ENCODE data around the gene RHBDF2.

Gene RHBDF2

DNA sequence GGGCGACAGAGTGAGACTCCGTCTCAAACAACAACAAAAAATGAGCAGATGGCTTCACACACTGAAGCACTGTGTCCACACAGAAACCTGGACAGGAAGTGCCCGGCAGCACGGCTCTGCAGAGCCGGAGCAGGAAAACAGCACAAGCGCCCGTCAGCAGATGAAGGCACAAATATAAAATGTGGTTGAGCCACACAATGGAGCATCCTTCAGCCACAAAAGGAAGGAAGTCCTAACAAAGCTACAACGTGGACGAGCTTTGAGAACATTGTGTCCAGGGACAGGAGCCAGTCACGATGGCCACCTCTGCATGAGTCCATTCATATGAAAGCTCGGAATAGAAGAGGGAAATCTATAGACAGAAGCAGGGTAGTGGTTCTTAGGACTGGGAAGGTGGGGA, 15.7 kb downstream of the RHBDF2 start:
- DNase-seq (ENCODE audit: low read depth) = no peak
- no peak overlapping the region for H3K4me3 ChIP-seq (ENCODE audit: low read depth, low read length)
- TF ChIP-seq, protein P1, sequence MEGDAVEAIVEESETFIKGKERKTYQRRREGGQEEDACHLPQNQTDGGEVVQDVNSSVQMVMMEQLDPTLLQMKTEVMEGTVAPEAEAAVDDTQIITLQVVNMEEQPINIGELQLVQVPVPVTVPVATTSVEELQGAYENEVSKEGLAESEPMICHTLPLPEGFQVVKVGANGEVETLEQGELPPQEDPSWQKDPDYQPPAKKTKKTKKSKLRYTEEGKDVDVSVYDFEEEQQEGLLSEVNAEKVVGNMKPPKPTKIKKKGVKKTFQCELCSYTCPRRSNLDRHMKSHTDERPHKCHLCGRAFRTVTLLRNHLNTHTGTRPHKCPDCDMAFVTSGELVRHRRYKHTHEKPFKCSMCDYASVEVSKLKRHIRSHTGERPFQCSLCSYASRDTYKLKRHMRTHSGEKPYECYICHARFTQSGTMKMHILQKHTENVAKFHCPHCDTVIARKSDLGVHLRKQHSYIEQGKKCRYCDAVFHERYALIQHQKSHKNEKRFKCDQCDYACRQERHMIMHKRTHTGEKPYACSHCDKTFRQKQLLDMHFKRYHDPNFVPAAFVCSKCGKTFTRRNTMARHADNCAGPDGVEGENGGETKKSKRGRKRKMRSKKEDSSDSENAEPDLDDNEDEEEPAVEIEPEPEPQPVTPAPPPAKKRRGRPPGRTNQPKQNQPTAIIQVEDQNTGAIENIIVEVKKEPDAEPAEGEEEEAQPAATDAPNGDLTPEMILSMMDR (IDR thresholded peaks at IDR 0.05; ENCODE audit: low read depth, low read length, missing control alignments) = no peak
- in situ Hi-C loops (cut with HindIII; ENCODE audit: low sequenced_read_pairs) = no loop called here

- no peak for DNase-seq (ENCODE audit: low read depth)
- TF ChIP-seq, protein P1 (IDR thresholded peaks at IDR 0.05; ENCODE audit: low read depth, low read length, missing control alignments) = no peak
- no peak overlapping the region for H3K4me3 ChIP-seq (ENCODE audit: low read depth, low read length)
- in situ Hi-C loops (cut with HindIII; ENCODE audit: low sequenced_read_pairs) = no loop called here
Measured at GRCh38 chr17:76484228-76484725, 16.9 kb downstream of the RHBDF2 start.

DNA sequence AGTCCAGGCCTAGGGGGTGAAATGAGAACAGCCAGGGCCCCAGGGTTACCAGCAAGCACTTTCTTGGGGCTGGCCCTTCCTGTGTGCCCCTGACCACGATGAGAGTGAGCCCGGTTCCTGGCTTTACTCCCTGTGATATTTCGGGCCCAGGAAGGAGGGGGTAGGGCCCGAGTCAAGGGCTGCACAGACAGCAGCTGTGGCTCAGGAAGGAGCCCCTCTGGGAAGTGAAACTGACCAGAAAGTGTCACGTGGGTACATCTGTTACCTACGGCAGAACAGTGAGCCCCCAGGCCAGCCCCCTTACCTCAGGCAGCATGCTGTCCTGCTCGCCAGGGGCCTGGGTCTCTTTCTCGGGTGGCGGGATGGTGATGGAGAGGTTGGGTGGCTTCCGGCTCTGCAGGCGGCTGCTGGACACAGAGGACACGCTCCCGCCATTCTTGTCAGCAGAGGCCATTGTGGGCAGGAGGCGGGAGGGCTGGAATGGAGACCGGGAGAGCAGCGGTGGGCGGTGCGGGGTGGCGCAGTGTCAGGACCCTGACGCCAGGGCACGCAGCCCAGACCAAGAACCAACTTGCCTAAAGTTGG, 20.1 kb downstream of the RHBDF2 start:
- in situ Hi-C loops (cut with HindIII; ENCODE audit: low sequenced_read_pairs) = no loop called here
- H3K4me3 ChIP-seq (ENCODE audit: low read depth, low read length) = no peak overlapping the region
- TF ChIP-seq, protein P1 (IDR thresholded peaks at IDR 0.05; ENCODE audit: low read depth, low read length, missing control alignments) = no peak
- no peak for DNase-seq (ENCODE audit: low read depth)

DNA sequence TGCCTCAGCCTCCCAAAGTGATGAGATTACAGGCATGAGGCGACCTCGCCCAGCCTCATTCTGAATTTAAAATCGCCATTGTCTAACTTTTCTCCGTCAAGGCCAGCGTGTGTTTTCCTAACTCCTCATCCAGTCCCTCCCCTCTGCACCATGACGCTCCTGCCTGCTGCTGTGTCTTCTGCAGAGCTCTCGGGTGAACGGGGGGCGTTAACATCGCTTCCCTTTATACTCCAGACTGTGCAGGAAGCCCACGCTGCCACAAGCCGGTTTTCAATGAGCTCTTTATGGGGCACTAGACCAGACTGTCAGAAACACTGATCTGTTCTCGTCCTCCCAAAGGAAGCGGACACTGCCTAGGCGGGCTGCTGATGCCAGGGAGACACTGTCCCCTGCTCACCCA, 20.6 kb downstream of the RHBDF2 start:
- no peak overlapping the region for H3K4me3 ChIP-seq (ENCODE audit: low read depth, low read length)
- TF ChIP-seq, protein P1 (IDR thresholded peaks at IDR 0.05; ENCODE audit: low read depth, low read length, missing control alignments) = no peak
- in situ Hi-C loops (cut with HindIII; ENCODE audit: low sequenced_read_pairs) = no loop called here
- DNase-seq (ENCODE audit: low read depth) = no peak

GRCh38 chr17:76479515-76480060, 21.6 kb downstream of the RHBDF2 start:
- no peak overlapping the region for H3K4me3 ChIP-seq (ENCODE audit: low read depth, low read length)
- TF ChIP-seq, protein P1 (IDR thresholded peaks at IDR 0.05; ENCODE audit: low read depth, low read length, missing control alignments) = no peak
- no peak for DNase-seq (ENCODE audit: low read depth)
- in situ Hi-C loops (cut with HindIII; ENCODE audit: low sequenced_read_pairs) = no loop called here

GRCh38 chr17:76478730-76479514, 22.3 kb downstream of the RHBDF2 start:
- DNase-seq (ENCODE audit: low read depth) = no peak
- H3K4me3 ChIP-seq (ENCODE audit: low read depth, low read length) = no peak overlapping the region
- in situ Hi-C loops (cut with HindIII; ENCODE audit: low sequenced_read_pairs) = no loop called here
- TF ChIP-seq, protein P1 (IDR thresholded peaks at IDR 0.05; ENCODE audit: low read depth, low read length, missing control alignments) = no peak
